H1 (cell line): ENCODE results near the gene ADRM1. TPM values are rescaled to one million over a fixed set of nuclear protein-coding genes. Genes with fewer than 3 reads are reported as not detected.

ENCODE experiments used
- CTCF ChIA-PET: fragments of 300-600 bp; sonication (Branson Sonifier 250); formaldehyde crosslinking; loops from one replicate; lab custom pipeline; 2021; ENCODE audit not compliant: partially characterized antibody; lab: Charles Lee
- POLR2A ChIA-PET: fragments of 300-600 bp; sonication (Branson Sonifier 250); formaldehyde crosslinking; loops from one replicate; lab custom pipeline; 2021; ENCODE audit warnings: inconsistent platforms; ENCODE audit not compliant: partially characterized antibody; lab: Charles Lee
- DNase-seq, 2 experiments: peaks; one replicate each; pipeline versions ENCODE4 v3.0.0 to v3.0.0-alpha.2; 2010 to 2022; ENCODE audit warnings: low spot score in 2 of 2, low read depth in 1 of 2, mixed read lengths in 1 of 2
- FAIRE-seq: peaks from 2 replicates; lab custom pipeline; 2011; peaks lifted over from hg19 to GRCh38; lab: Jason Lieb, UNC
- H2AFZ ChIP-seq: 2 replicates; pipeline ENCODE4 v1.8.1; 2012; ENCODE audit warnings: low read length, inconsistent platforms
- H2AK5ac ChIP-seq: 2 replicates; pipeline ENCODE4 v1.6.1; 2013; ENCODE audit warnings: low read depth, low read length
- H2BK120ac ChIP-seq: replicated peaks from 2 replicates; pipeline ENCODE3; 2013; ENCODE audit warnings: low read depth, low read length, inconsistent platforms
- H2BK12ac ChIP-seq: 2 replicates; pipeline ENCODE4 v1.6.1; 2013; ENCODE audit warnings: low read depth, low read length
- H2BK15ac ChIP-seq: 2 replicates; pipeline ENCODE4 v1.6.1; 2013; ENCODE audit warnings: low read length
- H2BK20ac ChIP-seq: 2 replicates; pipeline ENCODE4 v1.6.1; 2013; ENCODE audit warnings: low read length
- H2BK5ac ChIP-seq: 2 replicates; pipeline ENCODE4 v1.6.1; 2013; ENCODE audit warnings: low read depth, low read length
- H3K14ac ChIP-seq: 2 replicates; pipeline ENCODE4 v1.6.1; 2013; ENCODE audit warnings: inconsistent platforms; ENCODE audit not compliant: insufficient read length
- H3K18ac ChIP-seq: 2 replicates; pipeline ENCODE4 v1.6.1; 2013; ENCODE audit warnings: low read length; ENCODE audit errors: extremely low read depth
- H3K23ac ChIP-seq: 2 replicates; pipeline ENCODE4 v1.6.1; 2013; ENCODE audit warnings: inconsistent platforms; ENCODE audit not compliant: insufficient read length
- H3K23me2 ChIP-seq: 2 replicates; pipeline ENCODE4 v1.6.1; 2013; ENCODE audit warnings: low read depth, low read length
- H3K27ac ChIP-seq: 2 replicates; pipeline ENCODE4 v1.6.1; 2011; ENCODE audit warnings: low read depth, low read length, inconsistent platforms
- H3K27me3 ChIP-seq, 4 experiments: replicated peaks in 1 of 4; 1 replicate in 1 of 4; 2 replicates in 3 of 4; pipeline versions ENCODE4 v1.6.1 to v1.8.1; 2011 to 2013; ENCODE audit warnings: low read length in 3 of 4, mild to moderate bottlenecking in 3 of 4, inconsistent platforms in 2 of 4, mixed read lengths in 2 of 4, moderate library complexity in 1 of 4; ENCODE audit not compliant: control insufficient read depth in 3 of 4, insufficient read depth in 3 of 4; ENCODE audit errors: extremely low read depth in 1 of 4
- H3K36me3 ChIP-seq, 4 experiments: 2 replicates each; pipeline versions ENCODE4 v1.6.1 to v1.8.1; 2011 to 2013; ENCODE audit warnings: mild to moderate bottlenecking in 4 of 4, low read length in 3 of 4, moderate library complexity in 2 of 4, control low read depth in 1 of 4, inconsistent platforms in 1 of 4; ENCODE audit not compliant: insufficient read depth in 4 of 4, control insufficient read depth in 2 of 4
- H3K4ac ChIP-seq: replicated peaks from 2 replicates; pipeline ENCODE3; 2013; ENCODE audit warnings: low read length, low read depth, mixed read lengths, inconsistent platforms; ENCODE audit not compliant: insufficient read length
- H3K4me1 ChIP-seq, 4 experiments: replicated peaks in 1 of 4; 1 replicate in 1 of 4; 2 replicates in 3 of 4; pipeline versions ENCODE4 v1.6.1 to v1.8.1; 2011 to 2013; ENCODE audit warnings: low read length in 3 of 4, inconsistent platforms in 2 of 4, mixed read lengths in 1 of 4; ENCODE audit not compliant: insufficient read depth in 4 of 4, control insufficient read depth in 3 of 4
- H3K4me2 ChIP-seq, 2 experiments: 2 replicates each; pipeline versions ENCODE4 v1.6.1 to v1.8.1; 2011 to 2013; ENCODE audit warnings: low read depth in 2 of 2, low read length in 2 of 2, control low read depth in 1 of 2, inconsistent platforms in 1 of 2, mild to moderate bottlenecking in 1 of 2; ENCODE audit not compliant: insufficient read depth in 1 of 2
- H3K4me3 ChIP-seq, 4 experiments: fragments of 200-600, 300-600 bp in 1 of 4; sonication (generic), shearing (Covaris generic), sonication (Bioruptor Twin) in 1 of 4; 2 replicates each; pipeline versions ENCODE4 v1.5.1 to v1.8.1; 2011 to 2016; ENCODE audit warnings: low read length in 4 of 4, low read depth in 3 of 4, control low read depth in 2 of 4, inconsistent platforms in 2 of 4, mild to moderate bottlenecking in 2 of 4, mixed read lengths in 1 of 4, moderate library complexity in 1 of 4; ENCODE audit not compliant: insufficient read depth in 2 of 4; ENCODE audit errors: extremely low read depth in 1 of 4
- H3K56ac ChIP-seq: replicated peaks from 2 replicates; pipeline ENCODE3; 2013; ENCODE audit warnings: low read depth, mild to moderate bottlenecking, mixed read lengths, low read length, inconsistent platforms; ENCODE audit not compliant: insufficient read length
- H3K79me1 ChIP-seq: 2 replicates; pipeline ENCODE4 v1.6.1; 2013; ENCODE audit warnings: low read depth, low read length, control low read depth
- H3K79me2 ChIP-seq, 2 experiments: 2 replicates each; pipeline versions ENCODE4 v1.6.1 to v1.8.1; 2012 to 2013; ENCODE audit warnings: low read length in 2 of 2, mild to moderate bottlenecking in 2 of 2, inconsistent platforms in 1 of 2; ENCODE audit not compliant: insufficient read depth in 2 of 2, control insufficient read depth in 1 of 2
- H3K9ac ChIP-seq, 4 experiments: replicated peaks in 1 of 4; 1 replicate in 1 of 4; 2 replicates in 3 of 4; pipeline versions ENCODE4 v1.6.1 to v1.8.1; 2011 to 2013; ENCODE audit warnings: low read depth in 3 of 4, low read length in 3 of 4, control low read depth in 2 of 4, mild to moderate bottlenecking in 2 of 4, moderate library complexity in 2 of 4, inconsistent platforms in 1 of 4; ENCODE audit errors: extremely low read depth in 1 of 4
- H3K9me3 ChIP-seq, 2 experiments: 2 replicates each; pipeline versions ENCODE4 v1.6.1 to v1.8.1; 2012 to 2013; ENCODE audit warnings: mild to moderate bottlenecking in 2 of 2, moderate library complexity in 2 of 2, control low read depth in 1 of 2, inconsistent platforms in 1 of 2, low read depth in 1 of 2, low read length in 1 of 2, mixed read lengths in 1 of 2; ENCODE audit not compliant: insufficient read depth in 2 of 2
- H4K20me1 ChIP-seq, 2 experiments: replicated peaks in 1 of 2; 2 replicates each; pipeline versions ENCODE3 to v1.8.1; 2011 to 2013; ENCODE audit warnings: inconsistent platforms in 2 of 2, low read length in 2 of 2, mild to moderate bottlenecking in 1 of 2; ENCODE audit not compliant: insufficient read depth in 2 of 2, control insufficient read depth in 1 of 2
- H4K5ac ChIP-seq: 2 replicates; pipeline ENCODE4 v1.6.1; 2013; ENCODE audit warnings: low read length, low read depth, mixed read lengths, inconsistent platforms; ENCODE audit not compliant: insufficient read length
- H4K8ac ChIP-seq: 2 replicates; pipeline ENCODE4 v1.8.0; 2013; ENCODE audit warnings: mild to moderate bottlenecking, moderate library complexity, low read length, inconsistent platforms; ENCODE audit not compliant: insufficient read depth; ENCODE audit errors: extremely low read depth
- H4K91ac ChIP-seq: replicated peaks from 2 replicates; pipeline ENCODE3; 2013; ENCODE audit warnings: low read length, mixed read lengths, inconsistent platforms; ENCODE audit not compliant: insufficient read length
- RAD21 ChIP-seq, 2 experiments: IDR thresholded peaks in 1 of 2; conservative IDR thresholded peaks in 1 of 2; 2 replicates each; pipeline ENCODE4 v1.6.1; 2011; ENCODE audit warnings: low read depth in 2 of 2, low read length in 2 of 2, improper control_type of control experiment in 1 of 2, inconsistent platforms in 1 of 2, mild to moderate bottlenecking in 1 of 2, moderate library complexity in 1 of 2
- TAF7 ChIP-seq: optimal IDR thresholded peaks from 2 replicates; pipeline ENCODE3; 2011; ENCODE audit warnings: low read depth, mild to moderate bottlenecking, inconsistent platforms, low read length, moderate library complexity, borderline replicate concordance
- WGBS, 2 experiments: shearing (Covaris generic) in 1 of 2; methylation state at CpG; one replicate each; pipeline versions ENCODE4 v1.1.6 to v1.1.7; 2013 to 2015; ENCODE audit warnings: low lambda C conversion rate in 2 of 2, mixed read lengths in 2 of 2, inconsistent platforms in 1 of 2, low coverage in 1 of 2, missing lambda C conversion rate in 1 of 2; ENCODE audit not compliant: insufficient replicate concordance in 2 of 2, insufficient coverage in 1 of 2, insufficient read length in 1 of 2; ENCODE audit errors: extremely low coverage in 1 of 2, missing lambda C conversion rate in 1 of 2; 5-methylcytosine and 5-hydroxymethylcytosine counted together
- polyA plus RNA-seq, 7 experiments: library from polyadenylated mRNA; depleted of rRNA in 3 of 7; stranded (reverse) in 5 of 7; unstranded in 2 of 7; fragments of >200 nt in 5 of 7; fragments of 200-250 nt in 2 of 7; gene quantifications; 1 replicate in 5 of 7; 2 replicates in 1 of 7; 4 replicates in 1 of 7; pipeline versions ENCODE4 v1.2.1 to v1.2.3, GENCODE V29; 2011 to 2013; ENCODE audit warnings: missing spikeins in 2 of 7, mixed read lengths in 2 of 7
- total RNA-seq: library from RNA; stranded (reverse); fragmentation: NEBNext Ultra II Directional; extraction: Animal tissue kit (Norgen Biotek cat#: 25700); gene quantifications from 2 replicates; pipeline ENCODE4 v1.2.1, GENCODE V29; 2021

The ADRM1 gene
- total and polyA plus RNA-seq, 2 of the 8 experiments (the other 6 are each of a cell fraction or from before 2014, with no cell fraction given), result 126 to 214 TPM

- Histone ChIP-seq H4K5ac (no peak overlapping the region), H3K56ac (no peak overlapping the region), H2BK15ac (no peak overlapping the region), H3K79me2 (peaks cover 0 to 2% of the 10 kb centered on the region in 2 experiments; a peak in 1 of 4 replicates), H3K23me2 (no peaks in the 10 kb centered on the region), H3K9ac (no peak overlapping the region), H3K4me3 (no peak overlapping the region), H2AFZ (no peak overlapping the region), H2BK5ac (no peak overlapping the region), H3K27me3 (no peaks in the 10 kb centered on the region), H3K4ac (no peak overlapping the region), H3K36me3 (peaks cover 28 to 86% (median 63%) of the 10 kb centered on the region in 4 experiments), H2AK5ac (no peak overlapping the region), H3K14ac (no peak overlapping the region), H4K8ac (no peak overlapping the region), H2BK20ac (no peak overlapping the region), H4K20me1 (peaks cover 0 to 25% of the 10 kb centered on the region in 2 experiments), H3K4me1 (no peaks in the 10 kb centered on the region), H3K4me2 (no peak overlapping the region), H3K27ac (no peak overlapping the region), H3K79me1 (0 out of 2 replicates have a peak, but pooled peaks cover 3% of the 10 kb centered on the region), H3K9me3 (no peaks in the 10 kb centered on the region; a peak in 1 of 4 replicates), H4K91ac (no peak overlapping the region), H2BK120ac (no peak overlapping the region), H3K23ac (no peak overlapping the region), H3K18ac (no peak overlapping the region), H2BK12ac (no peak overlapping the region)
- ChIA-PET POLR2A (interaction anchor here (1.0 to 13.3 kb wide), 7 partner anchors 9 to 25 kb away, joined by 3 to 151 read pairs (median 5); partner anchors contain the start of gene ADRM1), CTCF (interaction anchor here (1.0 to 1.2 kb wide), 2 partner anchors 9 to 43 kb away, joined by 3 to 4 read pairs; no protein-coding TSS in a partner anchor)
- DNase-seq (no peak), FAIRE-seq (no peak)
- WGBS, 2 experiments, result 67% methylated on average over 10 of the region's 16 CpGs; no CpG with 5 or more reads in 1 of the 2 experiments
- TF ChIP-seq TAF7 (no peak), RAD21 (IDR thresholded peaks at IDR 0.05 in 1 of 2, conservative IDR thresholded peaks at IDR 0.05 in 1 of 2; ENCODE audit: low read depth in 2 of 2, low read length in 2 of 2) (no peak)
Observed at GRCh38 chr20:62332421-62332820, 29.6 kb downstream of the ADRM1 start.
